Suprapubic skin (tissue), 4 donors: ENCODE results near the gene GOSR1. TPM values are rescaled to one million over a fixed set of nuclear protein-coding genes. Genes with fewer than 3 reads are reported as not detected.

ENCODE experiments used
- DNase-seq, 2 donors: peaks; one replicate each; pipeline ENCODE4 v3.0.0-alpha.2; 2019; ENCODE audit warnings: low spot score in 2 of 2
- H3K27ac ChIP-seq: fragments of 200-600 bp; sonication (generic); one replicate; pipeline ENCODE4 v1.5.1; 2019
- H3K27me3 ChIP-seq: fragments of 200-600 bp; sonication (generic); one replicate; pipeline ENCODE4 v1.5.1; 2019
- H3K36me3 ChIP-seq: fragments of 200-600 bp; sonication (generic); one replicate; pipeline ENCODE4 v1.5.1; 2019
- H3K4me1 ChIP-seq: fragments of 200-600 bp; sonication (generic); one replicate; pipeline ENCODE4 v1.5.1; 2019
- H3K4me3 ChIP-seq: fragments of 200-600 bp; sonication (generic); one replicate; pipeline ENCODE4 v1.5.1; 2019; ENCODE audit warnings: mild to moderate bottlenecking
- H3K9me3 ChIP-seq: fragments of 200-600 bp; sonication (generic); one replicate; pipeline ENCODE4 v1.5.1; 2019
- EP300 ChIP-seq: sonication (generic); formaldehyde crosslinking; IDR thresholded peaks from one replicate; pipeline ENCODE4 v1.6.1; 2017; ENCODE audit warnings: antibody characterized with exemption
- POLR2A ChIP-seq, 2 donors: fragments of 450-650 bp; IDR thresholded peaks; one replicate each; pipeline ENCODE4 v1.6.1; 2017; ENCODE audit warnings: antibody characterized with exemption in 2 of 2, mild to moderate bottlenecking in 2 of 2, moderate library complexity in 2 of 2
- POLR2AphosphoS5 ChIP-seq, 3 donors: sonication (generic); formaldehyde crosslinking; IDR thresholded peaks; one replicate each; pipeline ENCODE4 v1.6.1; 2017; ENCODE audit warnings: antibody characterized with exemption in 3 of 3
- WGBS: methylation state at CpG from one replicate; pipeline ENCODE4 v1.1.5; 2018; 5-methylcytosine and 5-hydroxymethylcytosine counted together
- total RNA-seq, 4 donors: library from RNA; depleted of rRNA; stranded (reverse); fragments of >200 nt; gene quantifications; one replicate each; pipeline ENCODE4 v1.1.0, GENCODE V29; 2016
- TF ChIP-seq, protein P1 (sequence below), 2 donors: fragments of 200-600 bp in 1 of 2; fragments of 450-650 bp in 1 of 2; sonication (generic) in 1 of 2; IDR thresholded peaks; one replicate each; pipeline ENCODE4 v1.5.1; 2016 to 2019; ENCODE audit warnings: antibody characterized with exemption in 2 of 2, mild to moderate bottlenecking in 1 of 2, moderate library complexity in 1 of 2

Gene GOSR1
- total RNA-seq, 4 donors from 2014 or later, result 24.0 to 54.2 (median 47.6) TPM

DNA sequence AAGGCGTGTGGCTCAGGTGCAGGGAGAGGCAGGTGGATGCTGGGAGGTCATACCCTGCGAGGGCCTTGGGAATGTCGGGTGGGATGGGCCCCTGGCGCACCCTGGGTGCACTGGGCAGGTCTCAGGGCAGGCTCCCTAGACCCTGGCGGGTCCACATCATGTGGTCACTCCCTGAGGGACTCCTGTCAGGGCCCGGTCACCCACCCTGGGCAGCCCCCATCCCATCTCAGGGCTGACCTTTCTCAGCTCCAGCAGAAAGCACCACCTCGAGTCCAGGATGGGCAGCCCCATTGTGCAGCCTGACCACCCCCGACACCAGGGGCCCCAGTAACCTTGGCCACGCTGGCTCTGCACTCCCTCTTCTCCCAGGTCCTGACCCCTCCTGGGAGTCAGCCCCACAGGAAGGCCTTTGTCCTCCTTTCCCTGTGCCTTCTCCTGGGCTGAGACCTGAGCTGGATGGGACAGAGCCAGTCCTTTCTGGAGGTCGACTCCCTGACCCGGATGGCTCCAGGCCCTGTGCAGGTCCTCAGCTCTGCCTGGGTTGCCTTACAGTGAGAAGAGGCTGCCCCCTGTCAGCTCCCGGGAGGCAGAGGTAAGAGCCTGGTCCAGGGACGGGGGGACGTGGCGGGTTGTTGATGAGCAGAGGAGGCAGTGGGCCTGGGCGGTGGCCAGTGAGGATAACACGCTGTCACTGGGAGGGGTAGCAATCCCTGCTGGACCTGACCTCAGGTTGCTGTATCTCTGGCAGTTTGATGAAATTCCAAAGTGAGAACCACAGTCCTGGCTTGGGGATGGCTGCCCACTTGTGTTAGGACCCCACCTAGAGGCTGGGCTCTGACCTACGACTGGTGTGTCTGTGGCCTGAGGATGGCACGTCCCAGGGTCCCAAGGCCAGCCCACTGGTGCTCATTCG lies 77.9 kb downstream of the GOSR1 start:
- Histone ChIP-seq H3K4me1 (peaks cover 6% of the 10 kb centered on the region), H3K4me3 (no peak overlapping the region), H3K27ac (no peak overlapping the region), H3K9me3 (no peaks in the 10 kb centered on the region), H3K36me3 (no peaks in the 10 kb centered on the region), H3K27me3 (no peaks in the 10 kb centered on the region)
- no peak for TF ChIP-seq POLR2A (IDR thresholded peaks at IDR 0.05)
- no peak for TF ChIP-seq EP300
- TF ChIP-seq, protein P1, sequence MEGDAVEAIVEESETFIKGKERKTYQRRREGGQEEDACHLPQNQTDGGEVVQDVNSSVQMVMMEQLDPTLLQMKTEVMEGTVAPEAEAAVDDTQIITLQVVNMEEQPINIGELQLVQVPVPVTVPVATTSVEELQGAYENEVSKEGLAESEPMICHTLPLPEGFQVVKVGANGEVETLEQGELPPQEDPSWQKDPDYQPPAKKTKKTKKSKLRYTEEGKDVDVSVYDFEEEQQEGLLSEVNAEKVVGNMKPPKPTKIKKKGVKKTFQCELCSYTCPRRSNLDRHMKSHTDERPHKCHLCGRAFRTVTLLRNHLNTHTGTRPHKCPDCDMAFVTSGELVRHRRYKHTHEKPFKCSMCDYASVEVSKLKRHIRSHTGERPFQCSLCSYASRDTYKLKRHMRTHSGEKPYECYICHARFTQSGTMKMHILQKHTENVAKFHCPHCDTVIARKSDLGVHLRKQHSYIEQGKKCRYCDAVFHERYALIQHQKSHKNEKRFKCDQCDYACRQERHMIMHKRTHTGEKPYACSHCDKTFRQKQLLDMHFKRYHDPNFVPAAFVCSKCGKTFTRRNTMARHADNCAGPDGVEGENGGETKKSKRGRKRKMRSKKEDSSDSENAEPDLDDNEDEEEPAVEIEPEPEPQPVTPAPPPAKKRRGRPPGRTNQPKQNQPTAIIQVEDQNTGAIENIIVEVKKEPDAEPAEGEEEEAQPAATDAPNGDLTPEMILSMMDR (IDR thresholded peaks at IDR 0.05), result no peak
- no peak for TF ChIP-seq POLR2AphosphoS5 (IDR thresholded peaks at IDR 0.05)
- no peak for DNase-seq
- WGBS, result 78% methylated on average over 11 of the region's 20 CpGs

DNA sequence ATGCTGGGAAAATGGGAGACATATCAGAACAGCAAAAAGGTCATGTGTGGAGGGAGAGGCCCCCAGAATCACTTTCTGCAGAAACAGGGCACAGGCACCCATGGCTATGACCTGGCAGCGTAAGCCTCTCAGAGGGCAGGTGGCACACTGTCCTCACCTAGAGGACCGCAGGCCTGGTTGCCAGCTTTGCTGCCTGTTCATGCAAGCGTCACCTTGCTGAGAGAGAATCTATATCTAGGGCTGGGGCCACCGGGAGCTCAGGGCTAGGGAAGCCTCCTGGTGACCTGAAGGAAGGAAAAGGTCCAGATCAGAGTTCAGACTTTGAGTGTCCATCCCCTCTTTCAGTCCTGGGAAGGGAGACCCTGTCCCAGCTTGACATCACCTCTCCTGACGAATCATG lies 78.7 kb downstream of the GOSR1 start:
- no peaks in the 10 kb centered on the region for H3K27me3 ChIP-seq
- TF ChIP-seq EP300 (no peak), POLR2AphosphoS5 (IDR thresholded peaks at IDR 0.05) (no peak), POLR2A (IDR thresholded peaks at IDR 0.05) (no peak)
- TF ChIP-seq, protein P1 (IDR thresholded peaks at IDR 0.05), result no peak
- no peaks in the 10 kb centered on the region for H3K36me3 ChIP-seq
- no peaks in the 10 kb centered on the region for H3K4me1 ChIP-seq
- WGBS, result 94% methylated on average over 5 of the region's 5 CpGs
- H3K9me3 ChIP-seq, result no peaks in the 10 kb centered on the region
- no peak overlapping the region for H3K27ac ChIP-seq
- no peak overlapping the region for H3K4me3 ChIP-seq
- DNase-seq, result no peak

DNA sequence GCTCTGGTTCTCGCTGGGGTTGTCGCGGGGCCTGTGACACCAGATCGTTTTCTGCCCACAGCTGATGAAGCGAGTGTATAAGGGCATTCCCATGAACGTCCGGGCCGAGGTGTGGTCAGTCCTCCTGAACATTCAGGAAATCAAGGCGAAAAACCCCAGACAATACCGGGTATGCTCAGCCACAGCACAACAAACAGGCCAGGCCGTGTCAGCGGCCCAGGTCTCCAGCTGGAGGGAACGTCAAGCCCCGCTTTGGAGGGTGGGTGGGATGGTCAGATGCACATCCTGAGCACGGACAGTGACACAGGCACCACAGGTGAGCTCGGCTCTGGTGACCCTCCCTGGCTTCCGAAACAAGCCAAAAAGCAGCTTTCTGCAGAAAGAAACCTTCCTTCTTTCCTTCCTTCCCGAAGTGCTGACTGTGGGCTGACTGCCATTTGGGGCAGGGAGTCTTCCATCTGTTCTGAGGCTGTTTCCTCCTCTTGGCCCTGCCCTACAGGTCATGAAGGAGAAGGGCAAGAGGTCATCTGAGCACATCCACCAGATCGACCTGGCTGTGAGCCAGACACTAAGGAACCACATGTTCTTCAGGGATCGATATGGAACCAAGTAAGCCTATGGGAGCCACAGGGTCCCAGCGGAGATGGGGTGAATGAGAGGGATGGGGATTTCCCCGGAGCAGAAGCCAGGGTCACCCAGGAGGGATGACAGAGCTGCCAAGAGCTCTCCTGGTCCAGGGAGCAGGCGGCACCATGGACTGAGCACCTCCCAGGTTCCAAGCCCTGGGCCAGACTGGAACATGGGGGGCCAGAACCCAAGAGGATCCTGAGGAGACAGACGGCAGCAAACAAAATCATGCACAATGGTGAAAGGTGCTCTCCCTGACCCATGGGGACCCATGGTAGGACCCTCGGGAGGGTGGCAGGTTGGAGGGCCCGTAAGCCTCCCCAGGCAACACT lies 79.4 kb downstream of the GOSR1 start:
- Histone ChIP-seq H3K27ac (no peak overlapping the region), H3K27me3 (no peaks in the 10 kb centered on the region), H3K9me3 (no peaks in the 10 kb centered on the region), H3K36me3 (no peaks in the 10 kb centered on the region), H3K4me1 (no peaks in the 10 kb centered on the region), H3K4me3 (no peak overlapping the region)
- 85% methylated on average over 22 of the region's 26 CpGs for WGBS
- no peak for TF ChIP-seq POLR2AphosphoS5 (IDR thresholded peaks at IDR 0.05)
- no peak for TF ChIP-seq POLR2A (IDR thresholded peaks at IDR 0.05)
- TF ChIP-seq, protein P1 (IDR thresholded peaks at IDR 0.05), result no peak
- no peak for TF ChIP-seq EP300
- DNase-seq, result no peak

DNA sequence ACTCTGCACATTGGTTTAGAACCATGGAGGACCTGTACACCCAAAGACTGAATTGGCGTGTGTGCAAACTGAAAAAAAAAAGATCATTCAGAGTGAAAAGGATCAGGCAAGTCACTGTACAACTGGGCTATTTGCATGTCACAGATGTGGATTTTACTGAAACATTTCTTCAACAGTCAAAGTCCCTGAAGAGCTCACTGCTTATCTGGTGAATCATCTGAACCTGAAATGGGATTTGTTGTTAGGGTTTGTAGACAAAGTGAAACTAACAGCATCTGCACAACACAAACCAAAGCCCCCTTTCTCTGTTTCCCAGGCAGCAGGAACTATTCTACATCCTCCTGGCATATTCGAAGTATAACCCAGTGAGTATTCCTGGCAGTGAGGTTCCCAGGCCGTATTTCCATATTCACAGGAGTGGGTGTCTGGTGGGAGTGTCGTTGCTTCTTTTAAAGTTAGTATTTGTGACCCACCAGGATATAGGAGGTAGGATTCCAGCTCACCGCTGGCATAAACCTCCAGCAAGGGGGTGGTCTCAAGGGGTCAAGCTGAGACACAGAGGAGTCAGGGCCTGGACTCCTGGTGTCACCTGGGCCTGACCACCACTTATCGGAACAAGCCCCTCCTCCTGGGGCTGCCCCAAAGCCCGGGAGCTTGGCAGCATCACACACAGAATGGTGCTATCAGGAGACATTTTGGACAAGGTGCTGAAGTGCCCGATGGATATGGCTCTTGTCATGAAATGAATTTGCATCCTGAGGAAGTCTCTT lies 80.9 kb downstream of the GOSR1 start:
- no peaks in the 10 kb centered on the region for H3K36me3 ChIP-seq
- no peaks in the 10 kb centered on the region for H3K27me3 ChIP-seq
- TF ChIP-seq EP300 (no peak), POLR2AphosphoS5 (IDR thresholded peaks at IDR 0.05) (no peak), POLR2A (IDR thresholded peaks at IDR 0.05) (no peak)
- TF ChIP-seq, protein P1 (IDR thresholded peaks at IDR 0.05), result no peak
- H3K9me3 ChIP-seq, result no peaks in the 10 kb centered on the region
- H3K4me1 ChIP-seq, result no peaks in the 10 kb centered on the region
- no peak overlapping the region for H3K27ac ChIP-seq
- WGBS, result 74% methylated on average over 5 of the region's 8 CpGs
- no peak for DNase-seq
- no peak overlapping the region for H3K4me3 ChIP-seq
